ENCODE measurements around the gene RPTOR. TPM values are rescaled to one million over a fixed set of nuclear protein-coding genes. Genes with fewer than 3 reads are reported as not detected.

Gene RPTOR
- total RNA-seq, 6 donors from 2014 or later = 26.8 to 109 (median 36.8) TPM

DNA sequence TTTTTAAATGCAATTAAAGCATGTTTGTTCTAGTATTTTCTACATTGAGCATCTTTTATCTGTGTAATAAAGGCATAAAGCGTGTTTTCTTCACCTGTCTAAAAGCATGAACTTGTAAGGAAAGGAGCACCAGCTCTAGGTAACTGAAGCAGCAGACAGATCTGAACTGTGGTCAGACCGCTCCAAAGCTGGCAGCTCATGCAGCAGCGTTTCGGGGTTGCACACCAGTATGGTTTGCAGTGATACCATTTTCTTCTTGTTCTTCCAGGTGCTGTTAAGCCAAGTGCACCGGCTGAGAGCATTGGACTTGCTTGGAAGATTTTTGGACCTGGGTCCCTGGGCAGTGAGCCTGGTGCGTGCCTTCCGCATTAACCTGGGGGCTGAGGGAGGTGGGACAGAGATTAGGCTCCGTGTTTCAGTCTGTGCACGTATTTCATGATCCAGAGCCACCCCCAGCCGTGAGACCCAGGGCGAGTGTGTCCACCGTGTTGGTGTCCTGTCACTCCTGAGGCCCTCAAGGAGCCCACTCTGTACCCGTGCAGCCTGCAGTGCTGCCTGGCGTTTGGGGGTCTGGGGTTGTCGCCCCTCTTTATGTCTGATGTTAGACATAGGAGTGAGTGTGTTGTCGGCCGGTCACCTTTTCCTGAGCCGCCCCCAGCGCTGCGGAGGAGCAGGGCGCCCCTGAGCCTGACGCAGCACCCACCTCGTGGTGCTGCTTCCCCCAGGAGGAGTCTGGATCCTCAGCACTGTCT lies 310.7 kb downstream of the RPTOR start:
- no peak overlapping the region for H3K27ac ChIP-seq
- no peak overlapping the region for H3K4me3 ChIP-seq
- DNase-seq = peak in 1 of 2 donors; percentile 54
- TF ChIP-seq, protein P1, sequence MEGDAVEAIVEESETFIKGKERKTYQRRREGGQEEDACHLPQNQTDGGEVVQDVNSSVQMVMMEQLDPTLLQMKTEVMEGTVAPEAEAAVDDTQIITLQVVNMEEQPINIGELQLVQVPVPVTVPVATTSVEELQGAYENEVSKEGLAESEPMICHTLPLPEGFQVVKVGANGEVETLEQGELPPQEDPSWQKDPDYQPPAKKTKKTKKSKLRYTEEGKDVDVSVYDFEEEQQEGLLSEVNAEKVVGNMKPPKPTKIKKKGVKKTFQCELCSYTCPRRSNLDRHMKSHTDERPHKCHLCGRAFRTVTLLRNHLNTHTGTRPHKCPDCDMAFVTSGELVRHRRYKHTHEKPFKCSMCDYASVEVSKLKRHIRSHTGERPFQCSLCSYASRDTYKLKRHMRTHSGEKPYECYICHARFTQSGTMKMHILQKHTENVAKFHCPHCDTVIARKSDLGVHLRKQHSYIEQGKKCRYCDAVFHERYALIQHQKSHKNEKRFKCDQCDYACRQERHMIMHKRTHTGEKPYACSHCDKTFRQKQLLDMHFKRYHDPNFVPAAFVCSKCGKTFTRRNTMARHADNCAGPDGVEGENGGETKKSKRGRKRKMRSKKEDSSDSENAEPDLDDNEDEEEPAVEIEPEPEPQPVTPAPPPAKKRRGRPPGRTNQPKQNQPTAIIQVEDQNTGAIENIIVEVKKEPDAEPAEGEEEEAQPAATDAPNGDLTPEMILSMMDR (IDR thresholded peaks at IDR 0.05) = no peak
- TF ChIP-seq POLR2AphosphoS5 (IDR thresholded peaks at IDR 0.05) (no peak), POLR2A (IDR thresholded peaks at IDR 0.05) (no peak), EP300 (IDR thresholded peaks at IDR 0.05) (no peak)
- peaks cover 8 to 16% (median 12%) of the 10 kb centered on the region in 4 donors for H3K4me1 ChIP-seq
- H3K27me3 ChIP-seq = no peaks in the 10 kb centered on the region
- H3K36me3 ChIP-seq = peaks cover 0 to 21% (median 7%) of the 10 kb centered on the region in 4 donors
- no peak for ATAC-seq (ENCODE audit: low FRiP score in 2 of 2)
- no peaks in the 10 kb centered on the region for H3K9me3 ChIP-seq
- 96 to 97% methylated on average over 12 to 23 of the region's 23 CpGs for WGBS, 2 donors

- WGBS, 2 donors = 74 to 84% methylated on average over 21 of the region's 21 CpGs
- ATAC-seq (ENCODE audit: low FRiP score in 2 of 2) = peak in 1 of 2 donors; percentile 83
Observed at GRCh38 chr17:80855948-80856862, 311.6 kb downstream of the RPTOR start.

GRCh38 chr17:80856863-80857755 lies 312.5 kb downstream of the RPTOR start:
- H3K27ac ChIP-seq = peak overlapping the region in 2 of 4 donors; percentile 14 to 26
- TF ChIP-seq POLR2A (IDR thresholded peaks at IDR 0.05) (no peak), POLR2AphosphoS5 (IDR thresholded peaks at IDR 0.05) (no peak), EP300 (IDR thresholded peaks at IDR 0.05) (no peak)
- TF ChIP-seq, protein P1 (IDR thresholded peaks at IDR 0.05) = no peak
- WGBS, 2 donors = 93 to 97% methylated on average over 13 to 27 of the region's 27 CpGs

More at GRCh38 chr17:80855948-80856862, 311.6 kb downstream of the RPTOR start:
- Histone ChIP-seq H3K4me1 (peaks cover 8 to 25% (median 17%) of the 10 kb centered on the region in 4 donors), H3K9me3 (no peaks in the 10 kb centered on the region), H3K27ac (peak overlapping the region in 1 of 4 donors; percentile 14), H3K27me3 (no peaks in the 10 kb centered on the region), H3K4me3 (no peak overlapping the region), H3K36me3 (peaks cover 0 to 23% (median 6%) of the 10 kb centered on the region in 4 donors)
- peak; percentile 59 to 80 for DNase-seq
- peak in 1 of 4 donors; percentile 45 for TF ChIP-seq EP300 (IDR thresholded peaks at IDR 0.05)
- TF ChIP-seq, protein P1 (IDR thresholded peaks at IDR 0.05) = no peak
- TF ChIP-seq POLR2AphosphoS5 (IDR thresholded peaks at IDR 0.05) = peak in 1 of 2 donors; percentile 30
- TF ChIP-seq POLR2A (IDR thresholded peaks at IDR 0.05) = no peak

GRCh38 chr17:80857756-80858171 lies 313.1 kb downstream of the RPTOR start:
- TF ChIP-seq, protein P1 (IDR thresholded peaks at IDR 0.05) = no peak
- TF ChIP-seq EP300 (IDR thresholded peaks at IDR 0.05) (no peak), POLR2A (IDR thresholded peaks at IDR 0.05) (no peak), POLR2AphosphoS5 (IDR thresholded peaks at IDR 0.05) (no peak)
- peak in 1 of 2 donors; percentile 71 for DNase-seq

More at GRCh38 chr17:80856863-80857755, 312.5 kb downstream of the RPTOR start:
- DNase-seq (peak in 1 of 2 donors; percentile 74), ATAC-seq (ENCODE audit: low FRiP score in 2 of 2) (no peak)
- no peaks in the 10 kb centered on the region for H3K9me3 ChIP-seq
- H3K36me3 ChIP-seq = peaks cover 0 to 23% (median 6%) of the 10 kb centered on the region in 4 donors
- H3K4me3 ChIP-seq = no peak overlapping the region
- peaks cover 8 to 32% (median 20%) of the 10 kb centered on the region in 4 donors for H3K4me1 ChIP-seq
- H3K27me3 ChIP-seq = no peaks in the 10 kb centered on the region

More at GRCh38 chr17:80857756-80858171, 313.1 kb downstream of the RPTOR start:
- H3K9me3 ChIP-seq = no peaks in the 10 kb centered on the region
- H3K36me3 ChIP-seq = peaks cover 0 to 23% (median 8%) of the 10 kb centered on the region in 4 donors
- H3K4me3 ChIP-seq = no peak overlapping the region
- no peak for ATAC-seq (ENCODE audit: low FRiP score in 2 of 2)
- no peaks in the 10 kb centered on the region for H3K27me3 ChIP-seq
- H3K4me1 ChIP-seq = peaks cover 8 to 32% (median 20%) of the 10 kb centered on the region in 4 donors
- H3K27ac ChIP-seq = no peak overlapping the region
- 95 to 96% methylated on average over 25 of the region's 25 CpGs for WGBS, 2 donors

Data from upper lobe of left lung (tissue), 6 donors.